ENCODE measurements around the gene HTR1A.

GRCh38 chr5:63957617-63958016, 4.6 kb downstream of the HTR1A start:
- TF ChIP-seq POLR2A (IDR thresholded peaks at IDR 0.05) (no peak), CTCF (IDR thresholded peaks at IDR 0.05) (no peak)
